Endodermal cell (in vitro differentiated cells): ENCODE measurements around the gene ZNF425. TPM values are rescaled to one million over a fixed set of nuclear protein-coding genes. Genes with fewer than 3 reads are reported as not detected.

ENCODE experiments used
- DNase-seq: peaks from one replicate; pipeline ENCODE4 v3.0.0-alpha.2; 2017
- H3K27ac ChIP-seq: 2 replicates; pipeline ENCODE4 v1.5.1; 2013; ENCODE audit warnings: mild to moderate bottlenecking, low read depth, low read length, moderate library complexity
- H3K27me3 ChIP-seq: 2 replicates; pipeline ENCODE4 v1.6.1; 2013; ENCODE audit warnings: mild to moderate bottlenecking, low read length, moderate library complexity; ENCODE audit not compliant: insufficient read depth, control insufficient read depth, poor library complexity, severe bottlenecking
- H3K36me3 ChIP-seq: 2 replicates; pipeline ENCODE4 v1.7.0; 2013; ENCODE audit warnings: mild to moderate bottlenecking, low read length, moderate library complexity; ENCODE audit not compliant: control insufficient read depth, insufficient read depth
- H3K4me1 ChIP-seq: one replicate; pipeline ENCODE4 v1.7.0; 2013; ENCODE audit warnings: low read length; ENCODE audit not compliant: control insufficient read depth, insufficient read depth
- H3K4me3 ChIP-seq: 2 replicates; pipeline ENCODE4 v1.5.1; 2013; ENCODE audit warnings: mild to moderate bottlenecking, low read length, moderate library complexity
- H3K9ac ChIP-seq: 2 replicates; pipeline ENCODE4 v1.6.1; 2013; ENCODE audit warnings: mild to moderate bottlenecking, low read length, moderate library complexity; ENCODE audit not compliant: poor library complexity, severe bottlenecking; ENCODE audit errors: extremely low read depth
- H3K9me3 ChIP-seq: 2 replicates; pipeline ENCODE4 v1.6.1; 2013; ENCODE audit warnings: mild to moderate bottlenecking, low read length, moderate library complexity; ENCODE audit not compliant: control insufficient read depth
- H3K27ac Mint-ChIP-seq: 2 replicates; pipeline ENCODE4 v1.8.0; 2020; ENCODE audit warnings: mixed read lengths
- H3K27me3 Mint-ChIP-seq: 2 replicates; pipeline ENCODE4 v1.8.0; 2021; ENCODE audit warnings: mild to moderate bottlenecking, mixed read lengths; ENCODE audit not compliant: insufficient read depth
- H3K36me3 Mint-ChIP-seq: 2 replicates; pipeline ENCODE4 v1.8.0; 2020; ENCODE audit warnings: low read depth, mixed read lengths
- H3K4me1 Mint-ChIP-seq: 2 replicates; pipeline ENCODE4 v1.8.0; 2020; ENCODE audit warnings: mixed read lengths
- H3K4me3 Mint-ChIP-seq: 2 replicates; pipeline ENCODE4 v1.8.0; 2020; ENCODE audit warnings: mild to moderate bottlenecking, moderate library complexity, mixed read lengths
- H3K9me3 Mint-ChIP-seq: 2 replicates; pipeline ENCODE4 v1.8.0; 2020; ENCODE audit warnings: mild to moderate bottlenecking, mixed read lengths
- CTCF ChIP-seq: fragments of 200-600 bp; sonication (generic); conservative IDR thresholded peaks from 2 replicates; pipeline ENCODE4 v1.5.0; 2021; ENCODE audit warnings: antibody characterized with exemption, mild to moderate bottlenecking
- WGBS, 2 experiments: methylation state at CpG; one replicate each; pipeline versions ENCODE4 v1.1.5 to v1.1.7; 2013; ENCODE audit warnings: missing lambda C conversion rate in 2 of 2, mixed read lengths in 1 of 2; ENCODE audit not compliant: insufficient coverage in 1 of 2, insufficient read length in 1 of 2; 5-methylcytosine and 5-hydroxymethylcytosine counted together
- long read RNA-seq, 4 experiments: library from polyadenylated mRNA in 2 of 4; library from RNA in 1 of 4; library from capped mRNA in 1 of 4; stranded (forward) in 3 of 4; unstranded in 1 of 4; transcript quantifications; one replicate each; pipeline ENCODE4 v2.0.0, GENCODE V29; 2020 to 2021; ENCODE audit warnings: inconsistent platforms in 1 of 4
- polyA plus RNA-seq, 2 experiments: library from polyadenylated mRNA; stranded (reverse); fragments of 50-300 nt; gene quantifications; one replicate each; pipeline ENCODE4 v1.2.3, GENCODE V29; 2013
- total RNA-seq, 2 donors: library from RNA; stranded (reverse); fragmentation: NEBNext Ultra II Directional in 1 of 2; extraction: Animal tissue kit (Norgen Biotek cat#: 25700) in 1 of 2; gene quantifications; 2 replicates in 1 of 2; 3 replicates in 1 of 2; pipeline ENCODE4 v1.2.1, GENCODE V29; 2021

Gene ZNF425, protein sequence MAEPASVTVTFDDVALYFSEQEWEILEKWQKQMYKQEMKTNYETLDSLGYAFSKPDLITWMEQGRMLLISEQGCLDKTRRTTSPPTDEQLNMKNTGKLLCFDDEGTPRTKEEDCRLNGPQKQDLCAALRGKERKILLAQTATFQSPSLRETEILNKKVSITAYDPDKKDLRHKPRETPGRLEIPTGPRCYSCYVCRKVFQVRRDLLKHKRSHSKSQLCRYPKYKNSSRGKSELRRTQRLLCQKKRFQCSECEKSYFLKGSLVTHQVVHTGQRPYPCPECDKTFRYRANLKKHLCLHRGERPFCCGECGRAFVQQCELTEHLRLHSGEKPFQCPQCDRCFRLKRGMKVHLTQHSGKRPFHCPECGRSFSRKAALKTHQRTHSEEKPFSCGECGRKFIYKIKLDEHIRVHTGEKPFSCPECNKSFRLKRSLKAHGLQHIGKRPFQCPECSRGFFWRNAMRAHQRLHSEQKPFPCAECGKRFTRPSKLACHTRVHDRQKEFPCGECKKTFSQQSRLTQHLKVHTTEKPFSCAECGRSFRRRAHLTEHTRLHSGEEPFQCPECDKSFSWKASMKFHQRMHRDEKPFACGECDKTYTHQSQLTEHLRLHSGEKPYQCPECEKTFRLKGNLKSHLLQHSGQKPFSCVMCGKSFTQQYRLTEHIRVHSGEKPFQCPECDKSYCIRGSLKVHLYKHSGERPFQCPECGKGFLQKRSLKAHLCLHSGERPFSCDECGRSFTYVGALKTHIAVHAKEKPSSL
- 1 to 10 TPM; 2.1 to 2.7 TPM for total RNA-seq
- 2.8 TPM for polyA plus RNA-seq (2013, experiment 1 of 2)
- polyA plus RNA-seq (2013, experiment 2 of 2): 2.7 TPM
- long read RNA-seq, experiment 1, partial matches to known transcripts: 0 of 3 reads
- long read RNA-seq, experiment 1, other reads (novel, unspliced or antisense): 2 of 3 reads
- long read RNA-seq, experiment 2, transcript ZNF425-201 (4 exons, 3,220 nt): major isoform, 9 of 11 reads
- long read RNA-seq, experiment 2, partial matches to known transcripts: 1 of 11 reads
- long read RNA-seq, experiment 2, other reads (novel, unspliced or antisense): 1 of 11 reads
- long read RNA-seq, experiment 3, transcript ZNF425-201 (4 exons, 3,220 nt): major isoform, 19 of 23 reads
- long read RNA-seq, experiment 3, partial matches to known transcripts: 0 of 23 reads
- long read RNA-seq, experiment 3, other reads (novel, unspliced or antisense): 3 of 23 reads
- long read RNA-seq, experiment 4: 0 reads

- peak; percentile 98 for DNase-seq
- Mint-ChIP-seq H3K9me3 (peaks cover 17% of the 10 kb centered on the region), H3K4me1 (peaks cover 12% of the 10 kb centered on the region), H3K27me3 (no peaks in the 10 kb centered on the region), H3K4me3 (peak within 1 kb of the TSS; percentile 97), H3K27ac (peak within 1 kb of the TSS; percentile 98), H3K36me3 (peaks cover 18% of the 10 kb centered on the region)
- Histone ChIP-seq H3K9me3 (peaks cover 11% of the 10 kb centered on the region), H3K4me3 (peak within 1 kb of the TSS; percentile 88), H3K9ac (peak within 1 kb of the TSS; percentile 89), H3K27me3 (no peaks in the 10 kb centered on the region), H3K27ac (peak within 1 kb of the TSS; percentile 56), H3K36me3 (peaks cover 11% of the 10 kb centered on the region), H3K4me1 (no peaks in the 10 kb centered on the region)
- WGBS, 2 experiments: 0% methylated on average over 35 to 72 of the region's 72 CpGs
- peak; percentile 97 for TF ChIP-seq CTCF
These were observed at the start of gene ZNF425 for GRCh38 chr7:149125863-149126661. TSS of gene ZNF425 (minus strand) at chr7:149126324. CDS start at chr7:149126213, 111 bp downstream.

DNA sequence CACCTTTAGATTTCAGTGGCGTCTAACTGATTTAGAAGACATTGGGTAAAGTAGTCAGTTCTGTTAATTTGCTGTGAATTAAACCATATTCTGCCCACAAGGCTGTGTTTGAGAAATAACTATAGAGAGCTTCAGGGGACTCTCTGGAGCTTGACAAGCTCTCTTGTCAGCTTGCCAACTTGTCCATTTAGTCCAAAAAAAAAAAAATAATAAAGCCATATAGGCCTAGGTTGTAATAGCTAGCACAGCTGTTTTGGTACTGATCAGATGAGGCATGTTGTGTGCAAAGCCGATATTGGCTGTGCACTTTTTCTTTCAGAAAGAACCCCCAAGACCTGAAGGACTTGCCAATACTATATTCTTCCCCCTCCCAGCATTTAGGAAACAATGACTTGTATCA lies 49.0 kb upstream of the ZNF425 start:
- H3K36me3 ChIP-seq: peaks cover 72% of the 10 kb centered on the region
- Mint-ChIP-seq H3K4me3 (no peak overlapping the region), H3K36me3 (peaks cover 70% of the 10 kb centered on the region), H3K27ac (no peak overlapping the region), H3K27me3 (no peaks in the 10 kb centered on the region), H3K4me1 (no peaks in the 10 kb centered on the region), H3K9me3 (no peaks in the 10 kb centered on the region)
- no peak overlapping the region for H3K9ac ChIP-seq
- no peaks in the 10 kb centered on the region for H3K4me1 ChIP-seq
- no peak for DNase-seq
- TF ChIP-seq CTCF: no peak
- no peaks in the 10 kb centered on the region for H3K9me3 ChIP-seq
- no peak overlapping the region for H3K4me3 ChIP-seq
- WGBS, 2 experiments: 88 to 95% methylated on average over 1 to 2 of the region's 2 CpGs
- no peaks in the 10 kb centered on the region for H3K27me3 ChIP-seq
- no peak overlapping the region for H3K27ac ChIP-seq
